GM12878 (cell line): ENCODE data around the gene EXOC8.

Experiments used
- ASH2L ChIP-seq: fragments of 300-600, 200-600 bp; sonication (generic); IDR thresholded peaks from 2 replicates; pipeline ENCODE4 v1.6.1; 2017; ENCODE audit warnings: low read depth, mild to moderate bottlenecking, borderline replicate concordance
- CTCF ChIP-seq, 3 experiments: IDR thresholded peaks in 2 of 3; conservative IDR thresholded peaks in 1 of 3; 2 replicates each; pipeline ENCODE4 v1.5.1; 2011; ENCODE audit warnings: low read depth in 3 of 3, low read length in 3 of 3, mild to moderate bottlenecking in 3 of 3, control low read depth in 2 of 3, moderate library complexity in 2 of 3, inconsistent platforms in 1 of 3, mixed read lengths in 1 of 3; ENCODE audit not compliant: control insufficient read depth in 2 of 3, insufficient read depth in 1 of 3; ENCODE audit errors: extremely low read depth in 1 of 3
- EZH2 ChIP-seq: IDR thresholded peaks from 2 replicates; pipeline ENCODE4 v1.6.1; 2012; ENCODE audit warnings: low read depth, mild to moderate bottlenecking, control low read depth, inconsistent platforms, low read length, borderline replicate concordance; ENCODE audit not compliant: control insufficient read depth
- FOXM1 ChIP-seq: IDR thresholded peaks from 2 replicates; pipeline ENCODE4 v1.6.1; 2012; ENCODE audit warnings: low read depth, mild to moderate bottlenecking, inconsistent platforms, low read length, moderate library complexity
- IKZF2 ChIP-seq, 2 experiments: fragments of 450-650 bp; IDR thresholded peaks; 2 replicates each; pipeline ENCODE4 v1.6.1; 2017; ENCODE audit warnings: mild to moderate bottlenecking in 2 of 2, moderate library complexity in 2 of 2
- KAT2A ChIP-seq: conservative IDR thresholded peaks from 2 replicates; pipeline ENCODE4 v1.6.1; 2011; ENCODE audit warnings: low read depth, low read length; ENCODE audit not compliant: control insufficient read depth
- NBN ChIP-seq: fragments of 450-650 bp; IDR thresholded peaks from 2 replicates; pipeline ENCODE4 v1.6.1; 2016
- PAX5 ChIP-seq: IDR thresholded peaks from 2 replicates; pipeline ENCODE4 v1.6.1; 2011; ENCODE audit warnings: low read depth, low read length, borderline replicate concordance
- RAD21 ChIP-seq: IDR thresholded peaks from 2 replicates; pipeline ENCODE4 v1.6.1; 2011; ENCODE audit warnings: mild to moderate bottlenecking, low read depth, low read length, moderate library complexity; ENCODE audit not compliant: insufficient read depth
- RELA ChIP-seq: fragments of 450-650 bp; IDR thresholded peaks from 2 replicates; pipeline ENCODE4 v1.8.0; 2014; ENCODE audit warnings: borderline replicate concordance; ENCODE audit not compliant: partially characterized antibody

GRCh38 chr1:231376101-231376500, 38.4 kb upstream of the EXOC8 start:
- TF ChIP-seq EZH2 (no peak), IKZF2 (IDR thresholded peaks at IDR 0.05) (no peak), PAX5 (no peak), NBN (no peak), RELA (no peak), RAD21 (no peak), CTCF (IDR thresholded peaks at IDR 0.05 in 2 of 3, conservative IDR thresholded peaks at IDR 0.05 in 1 of 3; ENCODE audit: control insufficient read depth in 2 of 3, extremely low read depth in 1 of 3, insufficient read depth in 1 of 3, low read depth in 3 of 3, low read length in 3 of 3) (no peak), ASH2L (no peak), KAT2A (no peak), FOXM1 (no peak)
